ENCODE measurements around the gene CDHR3.

GRCh38 chr7:106054971-106055532 lies 92.0 kb downstream of the CDHR3 start:
- TF ChIP-seq, protein P1, sequence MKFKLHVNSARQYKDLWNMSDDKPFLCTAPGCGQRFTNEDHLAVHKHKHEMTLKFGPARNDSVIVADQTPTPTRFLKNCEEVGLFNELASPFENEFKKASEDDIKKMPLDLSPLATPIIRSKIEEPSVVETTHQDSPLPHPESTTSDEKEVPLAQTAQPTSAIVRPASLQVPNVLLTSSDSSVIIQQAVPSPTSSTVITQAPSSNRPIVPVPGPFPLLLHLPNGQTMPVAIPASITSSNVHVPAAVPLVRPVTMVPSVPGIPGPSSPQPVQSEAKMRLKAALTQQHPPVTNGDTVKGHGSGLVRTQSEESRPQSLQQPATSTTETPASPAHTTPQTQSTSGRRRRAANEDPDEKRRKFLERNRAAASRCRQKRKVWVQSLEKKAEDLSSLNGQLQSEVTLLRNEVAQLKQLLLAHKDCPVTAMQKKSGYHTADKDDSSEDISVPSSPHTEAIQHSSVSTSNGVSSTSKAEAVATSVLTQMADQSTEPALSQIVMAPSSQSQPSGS (IDR thresholded peaks at IDR 0.05; ENCODE audit: low read length): no peak
- no peak for TF ChIP-seq SRF (IDR thresholded peaks at IDR 0.05; ENCODE audit: low read depth, low read length)
- no peak for TF ChIP-seq SP1 (IDR thresholded peaks at IDR 0.05; ENCODE audit: low read depth, low read length)
- no peak for TF ChIP-seq CTCF (IDR thresholded peaks at IDR 0.05; ENCODE audit: control extremely low read depth in 1 of 3, insufficient read depth in 1 of 3, low read depth in 1 of 3, low read length in 3 of 3)
- no peak for TF ChIP-seq POLR2A (IDR thresholded peaks at IDR 0.05; ENCODE audit: control extremely low read depth in 1 of 2, low read depth in 2 of 2, low read length in 2 of 2)
- TF ChIP-seq JUND (IDR thresholded peaks at IDR 0.05; ENCODE audit: low read length): no peak
